GM10266 (cell line): ENCODE data around the gene EXTL1.
A peak's percentile ranks its signal among the peaks of the same experiment; 100 is the strongest.

Experiments
- DNase-seq: peaks from one replicate; pipeline ENCODE4 v3.0.0; 2012; ENCODE audit errors: extremely low spot score
- CTCF ChIP-seq: IDR thresholded peaks from 2 replicates; pipeline ENCODE4 v1.5.1; 2012; ENCODE audit warnings: mild to moderate bottlenecking, low read depth; ENCODE audit not compliant: control insufficient read depth, insufficient read depth; ENCODE audit errors: missing control alignments

EXTL1 gene

GRCh38 chr1:26032656-26033357 lies 11.2 kb downstream of the EXTL1 start:
- TF ChIP-seq CTCF = no peak
- DNase-seq = no peak

- DNase-seq = no peak
These were observed 13.1 kb downstream of the EXTL1 start for GRCh38 chr1:26034504-26035202.

GRCh38 chr1:26035203-26035958 lies 13.8 kb downstream of the EXTL1 start:
- peak; percentile 96 for DNase-seq
- no peak for TF ChIP-seq CTCF

More at GRCh38 chr1:26034504-26035202, 13.1 kb downstream of the EXTL1 start:
- TF ChIP-seq CTCF = no peak

- peak; percentile 92 for DNase-seq
- TF ChIP-seq CTCF = peak; percentile 98
These were observed 14.6 kb downstream of the EXTL1 start for GRCh38 chr1:26035959-26036755.

GRCh38 chr1:26036756-26037281 lies 15.2 kb downstream of the EXTL1 start:
- TF ChIP-seq CTCF = no peak
- no peak for DNase-seq

GRCh38 chr1:26037904-26038303 lies 16.3 kb downstream of the EXTL1 start:
- no peak for TF ChIP-seq CTCF
- no peak for DNase-seq
